Stomach (tissue), 9 donors: ENCODE data around the gene CLDN22. TPM values are rescaled to one million over a fixed set of nuclear protein-coding genes. Genes with fewer than 3 reads are reported as not detected.

Experiments
- DNase-seq, 2 donors: peaks; one replicate each; pipeline versions ENCODE4 v3.0.0 to v3.0.0-alpha.2; 2013 to 2019
- H3K27ac ChIP-seq, 5 donors: fragments of 200-600 bp in 4 of 5; sonication (generic) in 4 of 5; one replicate each; pipeline ENCODE4 v1.5.1; 2013 to 2019; ENCODE audit warnings: mild to moderate bottlenecking in 1 of 5, moderate library complexity in 1 of 5
- H3K27me3 ChIP-seq, 3 donors: fragments of 200-600 bp; sonication (generic); one replicate each; pipeline ENCODE4 v1.5.1; 2017 to 2019; ENCODE audit warnings: mixed run types in 1 of 3
- H3K36me3 ChIP-seq, 4 donors: fragments of 200-600 bp; sonication (generic); 1 replicate in 3 of 4; 2 replicates in 1 of 4; pipeline ENCODE4 v1.5.1; 2016 to 2019
- H3K4me1 ChIP-seq, 4 donors: fragments of 200-600 bp; sonication (generic); one replicate each; pipeline ENCODE4 v1.5.1; 2016 to 2019
- H3K4me3 ChIP-seq, 4 donors: fragments of 200-600 bp; sonication (generic) in 3 of 4; one replicate each; pipeline ENCODE4 v1.5.1; 2016 to 2019; ENCODE audit warnings: mild to moderate bottlenecking in 1 of 4
- H3K9me3 ChIP-seq, 4 donors: fragments of 200-600 bp; sonication (generic); one replicate each; pipeline ENCODE4 v1.5.1; 2016 to 2019
- EP300 ChIP-seq: sonication (generic); formaldehyde crosslinking; IDR thresholded peaks from one replicate; pipeline ENCODE4 v1.6.1; 2017; ENCODE audit warnings: antibody characterized with exemption
- POLR2A ChIP-seq, 4 donors: fragments of 450-650 bp; IDR thresholded peaks; one replicate each; pipeline ENCODE4 v1.6.1; 2016; ENCODE audit warnings: antibody characterized with exemption in 4 of 4, control low read depth in 2 of 4, mild to moderate bottlenecking in 1 of 4, moderate library complexity in 1 of 4
- POLR2AphosphoS5 ChIP-seq, 3 donors: sonication (generic); formaldehyde crosslinking; IDR thresholded peaks; one replicate each; pipeline ENCODE4 v1.6.1; 2016; ENCODE audit warnings: antibody characterized with exemption in 3 of 3
- WGBS, 5 donors: extraction: QIAGEN DNeasy Blood & Tissue Kit in 3 of 5; methylation state at CpG; one replicate each; pipeline versions ENCODE4 v1.1.5 to v1.1.7; 2013 to 2018; 5-methylcytosine and 5-hydroxymethylcytosine counted together
- intact Hi-C: fragments of 100-400 bp; cut with DNase I; formaldehyde crosslinking; loops from one replicate; pipeline ENCODE4 v1.15.1; 2023; ENCODE audit warnings: low total_unique reads
- polyA plus RNA-seq, 3 donors: library from polyadenylated mRNA; stranded (reverse); fragments of 200-250 nt; gene quantifications; one replicate each; pipeline ENCODE4 v1.2.3, GENCODE V29; 2013
- total RNA-seq, 5 donors: library from RNA; depleted of rRNA; stranded (reverse); fragments of >200 nt; gene quantifications; one replicate each; pipeline versions ENCODE4 v1.1.0 to v1.2.3, GENCODE V29; 2014 to 2016
- TF ChIP-seq, protein P1 (sequence below), 7 experiments: fragments of 450-650 bp in 4 of 7; fragments of 200-600 bp in 3 of 7; sonication (generic) in 3 of 7; IDR thresholded peaks; one replicate each; pipeline ENCODE4 v1.5.1; 2016 to 2019; ENCODE audit warnings: antibody characterized with exemption in 7 of 7, control low read depth in 2 of 7, mild to moderate bottlenecking in 1 of 7
- donor health status: healthy with polysubstance abuse.
- donor health status: Bipolar disorder and iron deficiency.
- donor health status: healthy.

CLDN22 gene
- total and polyA plus RNA-seq, 8 donors, result 0.30 TPM; not detected in 7

DNA sequence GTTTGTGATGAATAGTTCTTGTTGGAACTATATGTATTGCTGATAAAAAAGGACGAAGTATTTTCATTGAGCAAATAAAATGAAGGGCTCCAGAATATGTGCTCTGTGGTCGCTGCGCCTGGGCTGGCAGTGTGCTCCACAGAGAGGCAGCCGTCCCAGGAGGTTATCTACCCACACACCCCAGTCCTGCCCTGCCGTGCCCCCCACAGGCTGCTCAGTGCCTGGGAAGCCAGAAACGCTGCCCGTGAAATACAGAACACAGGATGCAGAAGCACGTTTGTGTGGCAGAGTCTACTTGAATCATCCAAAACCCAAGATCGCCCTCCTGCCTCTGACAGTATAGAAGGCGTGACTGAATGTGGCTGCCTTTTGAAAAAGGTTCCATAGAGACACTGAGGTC lies 1.4 kb downstream of the CLDN22 start:
- Histone ChIP-seq H3K27me3 (no peaks in the 10 kb centered on the region), H3K27ac (no peak overlapping the region), H3K36me3 (peaks cover 7 to 32% (median 23%) of the 10 kb centered on the region in 4 donors), H3K9me3 (no peaks in the 10 kb centered on the region), H3K4me1 (peaks cover 0 to 8% (median 4%) of the 10 kb centered on the region in 4 donors), H3K4me3 (no peak overlapping the region)
- WGBS, 5 donors, result 34 to 54% (median 43%) methylated on average over 10 of the region's 10 CpGs
- peak in 1 of 2 donors; percentile 39 for DNase-seq
- intact Hi-C loops, result no loop called here
- TF ChIP-seq POLR2AphosphoS5 (IDR thresholded peaks at IDR 0.05) (no peak), POLR2A (IDR thresholded peaks at IDR 0.05) (no peak), EP300 (no peak)
- TF ChIP-seq, protein P1, sequence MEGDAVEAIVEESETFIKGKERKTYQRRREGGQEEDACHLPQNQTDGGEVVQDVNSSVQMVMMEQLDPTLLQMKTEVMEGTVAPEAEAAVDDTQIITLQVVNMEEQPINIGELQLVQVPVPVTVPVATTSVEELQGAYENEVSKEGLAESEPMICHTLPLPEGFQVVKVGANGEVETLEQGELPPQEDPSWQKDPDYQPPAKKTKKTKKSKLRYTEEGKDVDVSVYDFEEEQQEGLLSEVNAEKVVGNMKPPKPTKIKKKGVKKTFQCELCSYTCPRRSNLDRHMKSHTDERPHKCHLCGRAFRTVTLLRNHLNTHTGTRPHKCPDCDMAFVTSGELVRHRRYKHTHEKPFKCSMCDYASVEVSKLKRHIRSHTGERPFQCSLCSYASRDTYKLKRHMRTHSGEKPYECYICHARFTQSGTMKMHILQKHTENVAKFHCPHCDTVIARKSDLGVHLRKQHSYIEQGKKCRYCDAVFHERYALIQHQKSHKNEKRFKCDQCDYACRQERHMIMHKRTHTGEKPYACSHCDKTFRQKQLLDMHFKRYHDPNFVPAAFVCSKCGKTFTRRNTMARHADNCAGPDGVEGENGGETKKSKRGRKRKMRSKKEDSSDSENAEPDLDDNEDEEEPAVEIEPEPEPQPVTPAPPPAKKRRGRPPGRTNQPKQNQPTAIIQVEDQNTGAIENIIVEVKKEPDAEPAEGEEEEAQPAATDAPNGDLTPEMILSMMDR (IDR thresholded peaks at IDR 0.05), result no peak

DNA sequence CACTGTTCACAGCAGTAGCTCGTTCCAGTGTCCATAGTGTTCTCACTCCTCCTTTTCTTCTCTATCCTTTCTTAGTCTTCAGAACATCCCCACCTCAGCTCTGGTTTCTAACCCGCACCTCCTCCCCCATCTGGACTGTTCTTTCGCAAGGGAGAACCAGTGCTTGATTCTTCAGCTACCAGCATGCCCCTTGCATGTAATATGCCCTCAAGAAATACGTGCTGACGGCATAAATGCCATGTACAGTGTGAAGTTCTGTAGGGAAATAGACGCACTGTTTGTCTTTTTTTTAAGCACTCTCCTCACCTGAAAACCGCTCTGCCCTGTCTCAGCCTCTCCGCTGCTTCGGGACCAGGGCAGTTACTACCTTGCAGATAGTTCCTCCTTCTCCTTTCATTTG lies 5.3 kb downstream of the CLDN22 start:
- Histone ChIP-seq H3K27me3 (no peaks in the 10 kb centered on the region), H3K36me3 (peaks cover 17 to 50% (median 41%) of the 10 kb centered on the region in 4 donors), H3K4me1 (peaks cover 0 to 5% (median 0%) of the 10 kb centered on the region in 4 donors), H3K9me3 (no peaks in the 10 kb centered on the region), H3K27ac (no peak overlapping the region), H3K4me3 (no peak overlapping the region)
- TF ChIP-seq EP300 (no peak), POLR2A (IDR thresholded peaks at IDR 0.05) (no peak), POLR2AphosphoS5 (IDR thresholded peaks at IDR 0.05) (no peak)
- TF ChIP-seq, protein P1 (IDR thresholded peaks at IDR 0.05), result no peak
- intact Hi-C loops, result no loop called here
- WGBS, 5 donors, result 87 to 95% (median 88%) methylated on average over 9 of the region's 9 CpGs
- no peak for DNase-seq

DNA sequence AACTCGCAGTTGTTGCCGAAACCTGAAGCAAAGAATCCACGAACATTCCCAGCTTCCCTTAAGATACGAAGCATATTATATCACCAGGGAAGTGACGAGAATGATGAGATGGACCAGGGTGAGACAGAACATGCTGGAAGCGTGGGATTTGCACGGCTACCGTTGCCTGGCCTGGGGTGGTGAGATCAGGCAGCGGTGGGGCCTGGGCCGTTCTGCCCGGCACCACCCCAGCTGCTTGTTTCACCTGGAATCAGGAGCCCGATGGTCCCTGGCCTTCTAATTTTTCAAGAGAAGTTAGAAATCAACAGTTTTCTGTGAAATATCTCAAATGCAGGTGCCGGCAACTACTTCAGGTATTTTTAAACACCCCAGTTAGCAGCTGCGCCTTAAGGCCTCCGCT lies 5.7 kb downstream of the CLDN22 start:
- Histone ChIP-seq H3K4me3 (no peak overlapping the region), H3K9me3 (no peaks in the 10 kb centered on the region), H3K4me1 (peaks cover 0 to 5% (median 0%) of the 10 kb centered on the region in 4 donors), H3K36me3 (peaks cover 17 to 50% (median 41%) of the 10 kb centered on the region in 4 donors), H3K27me3 (no peaks in the 10 kb centered on the region), H3K27ac (no peak overlapping the region)
- intact Hi-C loops, result no loop called here
- TF ChIP-seq, protein P1 (IDR thresholded peaks at IDR 0.05), result no peak
- TF ChIP-seq EP300 (no peak), POLR2AphosphoS5 (IDR thresholded peaks at IDR 0.05) (no peak), POLR2A (IDR thresholded peaks at IDR 0.05) (no peak)
- no peak for DNase-seq
- 93 to 97% (median 94%) methylated on average over 15 of the region's 15 CpGs for WGBS, 5 donors

DNA sequence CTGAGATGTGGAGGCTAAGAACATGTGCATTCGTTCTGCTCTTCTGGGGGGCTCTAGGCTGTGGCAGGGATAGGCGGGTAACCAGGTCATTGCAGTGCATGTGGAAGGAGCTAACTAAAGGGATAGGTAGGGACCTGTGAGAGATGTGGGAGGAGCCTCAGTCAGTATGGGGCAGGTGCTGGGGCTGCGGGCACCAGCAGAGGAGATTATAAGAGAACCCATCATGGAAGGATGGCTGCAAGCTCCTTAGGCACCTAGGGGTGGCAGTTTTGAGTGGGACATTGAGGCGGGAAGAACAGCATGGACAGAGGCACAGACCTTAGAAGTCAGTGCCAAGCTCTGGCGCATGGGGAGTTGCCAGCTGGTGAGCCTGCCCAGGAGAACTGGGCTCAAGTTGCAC lies 7.2 kb downstream of the CLDN22 start:
- no peak overlapping the region for H3K27ac ChIP-seq
- no peaks in the 10 kb centered on the region for H3K27me3 ChIP-seq
- H3K4me3 ChIP-seq, result no peak overlapping the region
- 84 to 94% (median 87%) methylated on average over 5 of the region's 5 CpGs for WGBS, 5 donors
- TF ChIP-seq, protein P1 (IDR thresholded peaks at IDR 0.05), result no peak
- no peak for TF ChIP-seq POLR2A (IDR thresholded peaks at IDR 0.05)
- TF ChIP-seq POLR2AphosphoS5 (IDR thresholded peaks at IDR 0.05), result no peak
- TF ChIP-seq EP300, result no peak
- DNase-seq, result no peak
- no peaks in the 10 kb centered on the region for H3K4me1 ChIP-seq
- peaks cover 17 to 46% (median 40%) of the 10 kb centered on the region in 4 donors for H3K36me3 ChIP-seq
- intact Hi-C loops, result no loop called here
- no peaks in the 10 kb centered on the region for H3K9me3 ChIP-seq
